Esophagus muscularis mucosa (tissue), 4 donors: ENCODE measurements around the gene PEX3. TPM values are rescaled to one million over a fixed set of nuclear protein-coding genes. Genes with fewer than 3 reads are reported as not detected.

Experiments used
- DNase-seq: peaks from one replicate; pipeline ENCODE4 v3.0.0-alpha.2; 2017; ENCODE audit errors: extremely low spot score
- H3K27ac ChIP-seq, 4 donors: fragments of 200-600 bp; sonication (generic); replicated peaks in 1 of 4; 1 replicate in 3 of 4; 2 replicates in 1 of 4; pipeline ENCODE4 v1.5.1; 2016 to 2019; ENCODE audit warnings: mild to moderate bottlenecking in 1 of 4
- H3K27me3 ChIP-seq, 4 donors: fragments of 200-600 bp; sonication (generic); one replicate each; pipeline versions ENCODE4 v1.5.1 to v1.6.0; 2016 to 2019
- H3K36me3 ChIP-seq, 4 donors: fragments of 200-600 bp; sonication (generic); one replicate each; pipeline ENCODE4 v1.5.1; 2016 to 2019
- H3K4me1 ChIP-seq, 4 donors: fragments of 200-600 bp; sonication (generic); one replicate each; pipeline ENCODE4 v1.5.1; 2016 to 2019
- H3K4me3 ChIP-seq, 4 donors: fragments of 200-600 bp; sonication (generic); 1 replicate in 2 of 4; 2 replicates in 2 of 4; pipeline ENCODE4 v1.5.1; 2016 to 2019; ENCODE audit warnings: mild to moderate bottlenecking in 4 of 4, moderate library complexity in 1 of 4
- H3K9me3 ChIP-seq, 4 donors: fragments of 200-600 bp; sonication (generic); 1 replicate in 3 of 4; 2 replicates in 1 of 4; pipeline ENCODE4 v1.5.1; 2016 to 2019
- CTCF ChIP-seq, 3 experiments: fragments of 200-600 bp in 2 of 3; fragments of 450-650 bp in 1 of 3; sonication (generic) in 2 of 3; IDR thresholded peaks; one replicate each; pipeline ENCODE4 v1.5.1; 2017 to 2019; ENCODE audit warnings: antibody characterized with exemption in 3 of 3, mild to moderate bottlenecking in 2 of 3, moderate library complexity in 1 of 3
- EP300 ChIP-seq: sonication (generic); formaldehyde crosslinking; IDR thresholded peaks from one replicate; pipeline ENCODE4 v1.6.1; 2017; ENCODE audit warnings: antibody characterized with exemption
- POLR2A ChIP-seq: fragments of 450-650 bp; IDR thresholded peaks from one replicate; pipeline ENCODE4 v1.6.1; 2017; ENCODE audit warnings: antibody characterized with exemption, moderate library complexity, mild to moderate bottlenecking, low read depth
- POLR2AphosphoS5 ChIP-seq, 2 donors: sonication (generic); formaldehyde crosslinking; IDR thresholded peaks; one replicate each; pipeline ENCODE4 v1.6.1; 2017; ENCODE audit warnings: antibody characterized with exemption in 2 of 2
- WGBS: methylation state at CpG from one replicate; pipeline ENCODE4 v1.1.5; 2018; 5-methylcytosine and 5-hydroxymethylcytosine counted together
- intact Hi-C: fragments of 100-400 bp; cut with DNase I; formaldehyde crosslinking; loops from one replicate; pipeline ENCODE4 v1.15.1; 2023
- total RNA-seq, 4 donors: library from RNA; depleted of rRNA; stranded (reverse); fragments of >200 nt; gene quantifications; one replicate each; pipeline versions ENCODE4 v1.1.0 to v1.2.1, GENCODE V29; 2016

The PEX3 gene
- total RNA-seq, 4 donors from 2014 or later = 15.1 to 24.1 (median 19.7) TPM

- Histone ChIP-seq H3K27me3 (no peaks in the 10 kb centered on the region), H3K9me3 (no peaks in the 10 kb centered on the region), H3K4me3 (no peak overlapping the region), H3K27ac (no peak overlapping the region), H3K36me3 (peaks cover 23 to 61% (median 50%) of the 10 kb centered on the region in 4 donors), H3K4me1 (no peaks in the 10 kb centered on the region)
- WGBS = 88% methylated on average over 1 of the region's 1 CpG
- no peak for DNase-seq
- intact Hi-C loops = no loop called here
- TF ChIP-seq POLR2AphosphoS5 (IDR thresholded peaks at IDR 0.05) = no peak
Measured at GRCh38 chr6:143471822-143472221, 21.2 kb downstream of the PEX3 start.

GRCh38 chr6:143476545-143476944, 25.9 kb downstream of the PEX3 start:
- 100% methylated on average over 1 of the region's 1 CpG for WGBS
- H3K27ac ChIP-seq = no peak overlapping the region
- H3K36me3 ChIP-seq = peaks cover 27 to 85% (median 66%) of the 10 kb centered on the region in 4 donors
- intact Hi-C loops = no loop called here
- no peaks in the 10 kb centered on the region for H3K27me3 ChIP-seq
- no peak overlapping the region for H3K4me3 ChIP-seq
- H3K9me3 ChIP-seq = no peaks in the 10 kb centered on the region
- no peak for TF ChIP-seq POLR2A
- TF ChIP-seq POLR2AphosphoS5 (IDR thresholded peaks at IDR 0.05) = no peak
- no peaks in the 10 kb centered on the region for H3K4me1 ChIP-seq
- no peak for DNase-seq

DNA sequence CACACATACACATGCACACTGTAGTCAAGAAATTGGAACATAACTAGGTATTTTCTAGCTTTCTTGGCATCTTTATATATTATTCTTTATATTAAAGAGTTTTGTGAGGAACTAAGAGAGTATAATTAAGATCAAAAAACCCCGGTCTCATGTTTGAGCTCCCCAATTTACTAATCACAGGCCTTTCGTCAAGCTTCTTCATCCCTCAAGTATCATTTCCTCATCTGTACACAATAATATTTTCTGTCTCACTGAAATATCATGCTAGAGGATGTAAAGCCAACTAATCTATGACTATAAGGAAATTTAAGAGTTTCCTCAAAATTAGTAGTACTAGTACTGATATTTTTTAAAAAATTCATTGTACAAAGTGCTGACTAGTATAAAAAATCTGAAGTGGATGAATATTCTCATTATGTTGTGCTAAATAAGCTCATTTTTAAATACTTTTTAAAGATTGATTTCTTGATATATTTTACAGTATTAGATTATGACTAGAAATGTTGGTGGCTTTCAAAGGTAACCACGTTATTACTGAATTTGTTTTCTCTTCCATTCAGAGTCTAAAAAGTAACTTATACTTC, 28.0 kb downstream of the PEX3 start:
- 90% methylated on average over 3 of the region's 3 CpGs for WGBS
- Histone ChIP-seq H3K27ac (no peak overlapping the region), H3K27me3 (no peaks in the 10 kb centered on the region), H3K4me1 (no peaks in the 10 kb centered on the region), H3K4me3 (no peak overlapping the region), H3K36me3 (peaks cover 14 to 65% (median 49%) of the 10 kb centered on the region in 4 donors), H3K9me3 (no peaks in the 10 kb centered on the region)
- TF ChIP-seq POLR2A = no peak
- no peak for TF ChIP-seq POLR2AphosphoS5 (IDR thresholded peaks at IDR 0.05)
- TF ChIP-seq EP300 = no peak
- no peak for TF ChIP-seq CTCF (IDR thresholded peaks at IDR 0.05)
- DNase-seq = no peak
- intact Hi-C loops = no loop called here

DNA sequence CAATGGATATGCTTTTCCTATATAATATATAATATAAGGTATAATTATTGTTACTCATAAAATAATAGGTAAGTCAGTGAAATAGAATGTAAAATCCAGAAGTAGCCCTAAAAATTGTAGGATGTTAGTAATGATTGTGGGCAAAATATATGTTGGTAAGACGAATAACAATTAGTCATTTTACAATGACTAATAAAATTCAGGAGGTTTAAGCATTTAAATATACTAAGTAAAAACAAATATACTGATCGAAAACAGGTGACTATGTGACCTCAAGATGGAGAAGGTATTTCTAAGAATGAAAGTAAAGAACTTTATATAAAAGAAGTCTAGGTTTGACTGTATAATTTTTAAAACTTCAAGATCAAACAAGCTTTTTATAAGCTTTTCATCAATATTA, 32.0 kb downstream of the PEX3 start:
- Histone ChIP-seq H3K27ac (no peak overlapping the region), H3K27me3 (no peaks in the 10 kb centered on the region), H3K9me3 (no peaks in the 10 kb centered on the region), H3K36me3 (peaks cover 4 to 44% (median 18%) of the 10 kb centered on the region in 4 donors), H3K4me3 (no peak overlapping the region), H3K4me1 (no peaks in the 10 kb centered on the region)
- no peak for TF ChIP-seq POLR2A
- no peak for TF ChIP-seq CTCF (IDR thresholded peaks at IDR 0.05)
- no peak for TF ChIP-seq POLR2AphosphoS5 (IDR thresholded peaks at IDR 0.05)
- no peak for TF ChIP-seq EP300
- DNase-seq = no peak
- WGBS = 71% methylated on average over 2 of the region's 2 CpGs
- intact Hi-C loops = no loop called here

DNA sequence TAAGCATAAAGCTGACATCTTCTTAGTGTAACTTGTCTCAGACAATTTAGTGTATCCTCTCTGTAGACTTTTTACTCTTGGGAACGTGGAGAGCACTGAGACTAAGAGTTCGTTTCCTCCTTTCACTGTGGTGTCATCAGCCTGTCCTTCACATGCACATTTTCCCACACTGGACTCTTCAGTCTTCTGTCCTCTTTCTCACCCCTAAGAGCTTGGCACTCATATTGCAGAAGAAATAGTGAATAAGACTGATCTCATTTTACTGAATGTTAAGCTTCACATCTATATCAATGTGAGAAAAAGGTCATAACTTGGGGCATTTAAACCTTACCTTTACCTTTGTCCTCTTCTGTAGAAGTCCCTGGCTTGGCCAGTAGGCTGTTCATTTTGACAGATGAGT, 35.4 kb downstream of the PEX3 start:
- 83% methylated on average over 2 of the region's 2 CpGs for WGBS
- intact Hi-C loops = no loop called here
- Histone ChIP-seq H3K4me3 (no peak overlapping the region), H3K4me1 (no peaks in the 10 kb centered on the region), H3K27me3 (no peaks in the 10 kb centered on the region), H3K27ac (no peak overlapping the region), H3K36me3 (peaks cover 0 to 22% (median 4%) of the 10 kb centered on the region in 4 donors), H3K9me3 (no peaks in the 10 kb centered on the region)
- DNase-seq = no peak
- TF ChIP-seq POLR2A (no peak), POLR2AphosphoS5 (IDR thresholded peaks at IDR 0.05) (no peak), CTCF (IDR thresholded peaks at IDR 0.05) (no peak), EP300 (no peak)

DNA sequence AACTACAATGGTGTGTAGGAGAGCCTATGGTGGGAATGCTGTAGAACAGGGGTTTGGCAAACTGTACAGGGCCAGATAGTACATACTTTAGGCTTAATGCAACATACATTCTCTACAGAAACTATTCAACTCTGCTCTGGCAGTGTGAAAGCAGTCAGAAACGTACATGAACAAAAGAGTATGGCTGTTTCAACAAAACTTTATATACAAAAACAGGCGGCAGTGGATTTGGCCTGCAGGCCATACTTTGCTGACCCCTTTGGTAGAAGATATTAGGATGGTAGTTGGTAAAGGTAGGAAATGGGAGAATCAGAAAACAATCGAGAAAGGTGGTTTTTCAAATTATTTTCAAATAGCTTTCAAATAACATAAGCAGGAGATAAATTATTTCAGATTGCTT, 36.1 kb downstream of the PEX3 start:
- H3K9me3 ChIP-seq = no peaks in the 10 kb centered on the region
- H3K4me3 ChIP-seq = no peak overlapping the region
- H3K36me3 ChIP-seq = peaks cover 0 to 22% (median 4%) of the 10 kb centered on the region in 4 donors
- H3K27me3 ChIP-seq = no peaks in the 10 kb centered on the region
- intact Hi-C loops = no loop called here
- no peak for TF ChIP-seq POLR2AphosphoS5 (IDR thresholded peaks at IDR 0.05)
- WGBS = 88% methylated on average over 3 of the region's 3 CpGs
- H3K27ac ChIP-seq = no peak overlapping the region
- DNase-seq = no peak
- H3K4me1 ChIP-seq = no peaks in the 10 kb centered on the region
